ENCODE data around the gene SOWAHA.
"Not testable (repeated sequence)": the region's sequence is repeated elsewhere in the genome, so short reads cannot be mapped to it uniquely, and the experiment has no call there.

DNA sequence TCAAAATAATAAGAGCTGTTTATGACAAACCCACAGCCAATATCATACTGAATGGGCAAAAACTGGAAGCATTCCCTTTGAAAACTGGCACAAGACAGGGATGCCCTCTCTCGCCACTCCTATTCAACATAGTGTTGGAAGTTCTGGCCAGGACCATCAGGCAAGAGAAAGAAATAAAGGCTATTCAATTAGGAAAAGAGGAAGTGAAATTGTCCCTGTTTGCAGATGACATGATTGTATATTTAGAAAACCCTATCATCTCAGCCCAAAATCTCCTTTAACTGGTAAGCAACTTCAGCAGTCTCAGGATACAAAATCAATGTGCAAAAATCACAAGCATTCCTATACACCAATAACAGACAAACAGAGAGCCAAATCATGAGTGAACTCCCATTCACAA, 8.9 kb upstream of the SOWAHA start:
- not testable (repeated sequence) for TF ChIP-seq CTCF (conservative IDR thresholded peaks at IDR 0.05 in 1 of 2, IDR thresholded peaks at IDR 0.05 in 1 of 2; ENCODE audit: low read depth in 1 of 2, low read length in 2 of 2); EZH2 (IDR thresholded peaks at IDR 0.05; ENCODE audit: low read length, missing control alignments)

Measured in fibroblast of lung (primary cell).